HEK293T (cell line): ENCODE results near the gene SLC30A4.

Source experiments
- ARNT ChIP-seq: fragments of 450-650 bp; IDR thresholded peaks from 2 replicates; pipeline ENCODE4 v1.6.1; 2017; ENCODE audit warnings: mild to moderate bottlenecking
- FOXA1 ChIP-seq: fragments of 450-650 bp; IDR thresholded peaks from 2 replicates; pipeline ENCODE4 v1.6.1; 2016; ENCODE audit warnings: mild to moderate bottlenecking
- L3MBTL2 ChIP-seq: fragments of 450-650 bp; conservative IDR thresholded peaks from 2 replicates; pipeline ENCODE4 v1.6.1; 2016; ENCODE audit warnings: mild to moderate bottlenecking

GRCh38 chr15:45454814-45455213 lies 67.7 kb downstream of the SLC30A4 start:
- TF ChIP-seq FOXA1 (no peak), ARNT (no peak), L3MBTL2 (no peak)
